Non-pigmented ciliary epithelial cell (primary cell): ENCODE results near the gene PAPOLG.

ENCODE experiments used
- DNase-seq: peaks from one replicate; pipeline ENCODE4 v3.0.0-alpha.2; 2010; ENCODE audit warnings: low read depth

The PAPOLG gene

GRCh38 chr2:60756097-60757087 lies at the start of gene PAPOLG:
Gene PAPOLG (plus strand): TSS chr2:60756268. CDS start chr2:60756479, 211 bp downstream.
- DNase-seq, result peak; percentile 66

- no peak for DNase-seq
These were observed 48.2 kb upstream of the PAPOLG start for GRCh38 chr2:60707750-60708371.

DNA sequence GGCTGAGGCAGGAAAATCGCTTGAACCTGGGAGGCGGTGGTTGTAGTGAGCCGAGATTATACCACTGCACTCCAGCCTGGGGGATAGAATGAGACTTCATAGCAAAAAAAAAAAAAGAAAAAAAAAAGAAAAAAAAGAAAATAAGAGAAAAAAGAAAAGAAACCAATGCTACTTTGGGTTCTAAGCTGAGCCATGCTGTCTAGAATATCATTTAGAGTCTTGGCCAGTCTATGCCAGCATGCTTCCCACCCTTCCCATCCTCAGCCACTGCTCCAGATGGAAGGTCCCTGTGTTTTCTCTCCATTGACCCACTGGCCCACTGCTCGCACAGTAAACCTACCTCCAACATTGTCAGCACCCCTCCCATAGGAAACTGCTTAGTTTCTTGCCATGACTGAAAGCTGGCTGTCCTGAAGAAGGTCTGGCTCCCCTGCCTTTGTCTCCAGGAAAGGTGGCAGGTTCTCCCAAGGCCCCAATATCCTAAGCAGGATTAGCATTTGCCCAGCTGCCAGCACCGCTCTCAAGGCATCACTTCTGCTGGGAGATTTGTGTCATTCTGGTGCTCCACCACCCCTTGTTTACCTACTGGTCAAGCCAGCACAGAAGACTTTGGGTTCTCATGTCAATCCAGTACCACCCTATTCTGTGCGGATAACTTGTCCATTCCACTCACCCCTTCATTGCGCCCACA lies 47.3 kb upstream of the PAPOLG start:
- DNase-seq, result no peak

DNA sequence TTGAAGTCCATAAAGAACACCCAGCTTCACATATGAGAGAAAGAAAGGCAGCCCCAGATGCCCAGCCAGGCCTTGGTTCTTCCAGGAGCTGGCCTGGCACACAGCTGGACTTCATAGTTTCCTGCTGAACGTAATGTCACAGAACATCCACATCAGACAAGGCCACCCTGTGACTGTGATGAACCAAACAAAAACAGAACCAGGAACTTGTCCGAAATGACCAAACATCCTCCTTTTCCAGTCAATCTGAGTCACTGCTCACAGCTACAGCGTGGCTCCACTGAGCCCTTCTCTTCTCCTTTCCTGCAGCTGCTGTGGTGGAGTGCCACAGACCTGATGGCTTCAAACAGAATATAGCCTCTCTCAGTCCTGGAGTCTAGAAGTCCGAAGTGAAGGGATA lies 45.4 kb upstream of the PAPOLG start:
- DNase-seq, result no peak

- no peak for DNase-seq
These were observed 40.5 kb upstream of the PAPOLG start for GRCh38 chr2:60715561-60715960.

- no peak for DNase-seq
These were observed 38.4 kb upstream of the PAPOLG start for GRCh38 chr2:60717691-60718090.

DNA sequence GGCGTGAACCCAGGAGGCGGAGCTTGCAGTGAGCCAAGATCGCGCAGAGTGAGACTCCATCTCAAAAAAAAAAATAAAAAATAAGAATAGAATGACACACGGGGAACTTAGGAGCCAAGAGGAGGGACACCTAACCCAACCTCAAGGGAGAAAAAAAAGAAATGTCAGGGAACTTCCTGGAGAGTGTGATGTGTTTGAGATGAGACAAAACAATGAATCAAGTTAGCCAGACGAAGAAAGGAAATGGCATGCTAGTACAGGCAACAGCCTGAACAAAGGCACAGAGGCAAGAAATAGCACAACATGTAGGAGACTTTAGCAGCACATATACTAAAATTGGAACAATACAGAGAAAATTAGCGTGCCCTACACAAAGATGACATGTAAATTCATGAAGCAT lies 36.7 kb upstream of the PAPOLG start:
- DNase-seq, result no peak

DNA sequence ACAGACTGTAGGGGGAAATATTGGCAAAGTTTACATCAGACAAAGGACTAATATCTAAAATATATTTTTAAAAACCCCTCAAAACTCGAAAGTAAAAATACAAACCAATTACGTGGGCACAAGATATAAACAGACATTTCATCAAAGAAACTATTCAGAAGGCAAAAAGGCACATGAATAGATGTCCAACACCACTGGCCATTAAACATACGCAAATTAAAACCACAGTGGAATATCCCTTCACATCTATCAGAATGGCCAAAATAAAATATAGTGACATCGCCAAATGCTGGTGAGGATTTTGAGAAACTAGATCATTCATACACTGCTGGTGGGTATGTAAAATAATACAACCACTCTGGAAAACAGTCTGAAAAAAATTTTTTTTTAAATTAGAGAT lies 30.6 kb upstream of the PAPOLG start:
- DNase-seq, result no peak

DNA sequence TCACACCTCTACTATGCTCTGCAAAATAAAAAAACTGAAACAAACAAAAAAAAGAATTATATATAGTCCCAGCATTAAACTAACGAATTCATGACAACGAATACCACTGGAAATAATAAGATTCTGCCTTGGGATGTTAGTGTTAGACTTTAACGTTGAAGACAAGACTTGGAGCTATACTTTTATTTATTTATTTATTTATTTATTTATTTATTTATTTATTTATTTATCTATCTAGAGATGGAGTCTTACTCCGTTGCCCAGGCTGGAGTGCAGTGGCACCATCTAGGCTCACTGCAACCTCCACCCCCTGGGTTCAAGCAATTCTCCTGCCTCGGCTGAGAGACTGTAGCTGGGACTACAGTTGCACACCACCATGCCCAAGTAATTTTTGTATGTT lies 27.2 kb upstream of the PAPOLG start:
- no peak for DNase-seq

- DNase-seq, result no peak
These were observed 20.4 kb upstream of the PAPOLG start for GRCh38 chr2:60735496-60736250.

DNA sequence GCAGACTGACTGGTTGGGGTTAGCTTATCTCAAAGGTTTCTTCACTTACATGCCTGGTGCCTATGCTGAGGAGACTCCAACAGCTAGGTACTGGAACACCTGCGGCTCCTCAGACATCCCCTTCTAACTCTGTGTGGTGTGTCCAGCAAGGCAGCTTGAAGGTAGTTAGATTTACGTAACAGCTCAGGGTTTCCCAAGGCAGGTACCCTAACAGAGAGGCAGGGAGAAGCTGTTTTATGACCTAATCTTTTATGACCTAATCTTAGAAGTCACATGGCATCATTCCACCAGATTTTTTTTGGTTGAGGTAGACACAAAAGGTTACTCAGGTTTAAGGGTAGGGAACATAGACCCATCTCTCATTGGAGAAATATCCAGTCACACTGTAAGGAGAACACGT lies 17.4 kb upstream of the PAPOLG start:
- no peak for DNase-seq

GRCh38 chr2:60739156-60739555 lies 16.9 kb upstream of the PAPOLG start:
- no peak for DNase-seq

DNA sequence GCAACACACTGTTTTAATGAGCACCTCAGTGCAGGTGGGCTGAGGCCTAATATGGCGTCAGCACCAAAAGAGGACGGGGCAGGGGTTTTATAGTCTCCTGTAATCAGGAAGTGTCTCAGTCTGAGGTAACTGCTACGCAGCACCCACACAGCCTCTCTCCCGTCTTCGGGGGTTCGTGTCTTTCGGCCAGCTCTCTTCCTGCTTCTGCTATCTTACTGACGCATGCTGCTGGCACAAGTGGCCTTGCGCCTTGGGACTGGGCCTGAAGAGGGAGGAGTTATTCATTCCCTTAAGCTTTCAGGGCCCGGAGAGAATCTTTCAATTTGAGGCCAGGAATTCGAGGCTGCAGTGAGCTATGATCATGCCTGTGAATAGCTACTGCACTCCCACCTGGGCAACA lies 14.5 kb upstream of the PAPOLG start:
- DNase-seq, result no peak

- DNase-seq, result no peak
These were observed 13.6 kb upstream of the PAPOLG start for GRCh38 chr2:60742419-60742818.

DNA sequence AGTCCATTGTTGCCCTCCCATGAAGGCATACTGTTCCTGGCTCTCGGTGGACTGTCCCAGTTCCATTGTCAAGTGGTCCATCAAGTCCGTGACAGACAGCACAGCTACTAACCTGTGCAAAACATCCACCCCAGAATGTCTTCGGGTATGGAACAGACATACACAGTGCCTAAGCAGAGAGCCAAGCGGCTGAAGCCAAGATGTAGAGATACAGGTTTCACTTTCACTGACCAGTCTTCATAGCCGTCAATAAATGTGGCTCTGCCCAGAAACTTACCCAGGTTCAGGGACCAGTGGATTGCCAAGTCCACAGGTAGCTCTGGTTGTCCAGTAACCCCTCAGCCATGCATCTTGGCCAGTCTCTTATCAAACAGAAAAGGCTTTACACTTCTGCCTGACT lies 10.7 kb upstream of the PAPOLG start:
- DNase-seq, result no peak

DNA sequence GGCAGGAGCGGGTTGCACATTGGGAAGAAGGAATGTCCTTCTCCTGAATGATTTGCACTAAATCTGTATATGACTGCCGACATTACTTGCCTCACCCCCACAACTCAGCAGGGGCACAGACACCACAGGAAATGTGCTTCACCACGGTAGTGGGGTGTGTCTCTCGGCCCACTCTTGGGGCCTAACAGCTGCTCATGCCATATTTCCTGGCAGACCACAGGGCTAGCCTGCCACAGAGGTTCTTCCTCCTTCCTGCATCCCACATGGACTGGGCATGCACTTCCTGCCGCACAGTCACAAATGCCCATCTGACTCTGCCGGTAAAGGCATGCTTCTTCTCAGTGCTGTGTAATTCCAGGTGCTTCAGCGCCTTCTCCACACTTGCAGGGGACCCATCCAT lies 10.3 kb upstream of the PAPOLG start:
- DNase-seq, result no peak

DNA sequence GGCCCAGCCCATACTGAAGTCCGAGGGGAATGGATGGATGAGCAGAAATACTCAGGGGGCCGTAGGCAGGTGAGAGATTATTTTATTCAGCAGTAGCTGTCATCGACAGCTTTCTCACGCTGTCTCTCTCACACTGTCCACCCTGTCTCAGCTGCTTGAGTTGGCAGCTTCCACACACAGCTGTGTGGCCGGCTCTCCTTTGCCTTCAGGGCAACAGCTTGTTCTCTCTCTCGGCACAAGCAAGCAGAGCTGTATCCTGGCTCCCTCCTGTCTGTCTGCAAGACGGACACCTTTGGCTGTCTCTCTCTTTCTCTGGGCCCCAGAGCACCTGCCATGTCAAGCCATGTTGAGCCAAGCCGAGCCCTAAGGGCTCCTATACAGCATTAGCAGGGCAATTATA lies 9.8 kb upstream of the PAPOLG start:
- DNase-seq, result no peak

GRCh38 chr2:60759654-60760053 lies 3.6 kb downstream of the PAPOLG start:
- DNase-seq, result no peak

DNA sequence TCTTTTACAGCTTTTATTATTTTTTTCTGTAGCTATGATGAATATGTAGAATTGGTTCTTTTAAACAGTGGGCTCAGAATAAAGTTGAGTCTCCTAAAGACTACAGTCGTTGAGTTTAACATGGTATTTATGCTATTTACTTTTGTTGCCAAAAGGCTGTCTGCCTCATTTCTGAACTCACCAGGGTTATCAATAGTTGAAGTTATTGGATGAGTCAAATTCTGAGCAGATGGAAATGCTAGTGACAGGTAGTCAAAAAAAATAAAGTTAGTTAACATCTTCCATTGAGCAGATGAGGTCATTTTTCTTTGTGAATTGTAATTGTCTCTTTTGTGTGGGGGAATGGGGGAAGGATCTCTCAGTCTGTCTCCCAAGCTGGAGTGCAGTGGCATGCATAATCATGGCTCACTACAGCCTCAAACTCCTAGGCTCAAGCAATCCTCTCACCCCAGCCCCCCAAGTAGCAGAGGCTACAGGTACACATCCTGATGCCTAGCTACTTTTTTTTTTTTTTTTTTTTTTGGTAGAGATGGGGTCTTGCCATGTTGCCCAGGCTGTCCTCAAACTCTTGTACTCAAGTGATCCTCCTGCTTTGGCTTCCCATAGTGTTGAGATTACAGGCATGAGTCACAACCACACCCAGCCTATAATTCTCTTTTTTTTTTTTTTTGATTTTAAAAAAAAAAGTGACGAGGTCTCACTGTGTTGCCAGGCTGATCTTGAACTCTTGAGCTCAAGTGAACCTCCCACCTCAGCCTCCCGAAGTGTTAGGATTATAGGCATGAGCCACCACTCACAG lies 8.9 kb downstream of the PAPOLG start:
- DNase-seq, result no peak

DNA sequence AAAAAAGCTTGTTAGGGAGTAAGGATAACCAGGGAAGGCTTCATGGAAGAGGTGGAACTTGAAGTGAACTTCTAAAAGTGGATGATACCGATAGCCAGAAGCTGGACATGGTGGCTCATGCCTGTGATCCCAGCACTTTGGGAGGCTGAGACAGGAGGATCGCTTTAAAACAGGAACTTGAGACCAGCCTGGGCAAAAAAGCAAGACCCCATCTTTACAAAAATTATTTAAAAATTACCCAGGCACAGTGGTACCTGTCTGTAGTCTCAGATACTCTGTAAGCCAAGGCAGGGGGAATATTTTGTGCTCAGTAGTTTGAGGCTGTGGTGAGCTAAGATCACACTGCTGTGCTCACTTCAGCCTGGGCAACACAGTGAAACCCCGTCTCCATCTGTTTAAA lies 10.2 kb downstream of the PAPOLG start:
- no peak for DNase-seq

- DNase-seq, result no peak
These were observed 15.4 kb downstream of the PAPOLG start for GRCh38 chr2:60771508-60771907.
